D721Med (cell line): Measurements from ENCODE around the gene PDHX.
"Not testable (repeated sequence)": the region's sequence is repeated elsewhere in the genome, so short reads cannot be mapped to it uniquely, and the experiment has no call there.

Source experiments
- DNase-seq: peaks from one replicate; pipeline ENCODE4 v3.0.0; 2011; ENCODE audit warnings: low spot score; ENCODE audit not compliant: insufficient read length
- FAIRE-seq: peaks from 2 replicates; lab custom pipeline; 2011; peaks lifted over from hg19 to GRCh38; lab: Jason Lieb, UNC
- TF ChIP-seq, protein P1 (sequence below): IDR thresholded peaks from 2 replicates; pipeline ENCODE4 v1.5.1; 2012; ENCODE audit warnings: mild to moderate bottlenecking, control low read depth; ENCODE audit not compliant: insufficient read depth; ENCODE audit errors: missing control alignments

The PDHX gene

DNA sequence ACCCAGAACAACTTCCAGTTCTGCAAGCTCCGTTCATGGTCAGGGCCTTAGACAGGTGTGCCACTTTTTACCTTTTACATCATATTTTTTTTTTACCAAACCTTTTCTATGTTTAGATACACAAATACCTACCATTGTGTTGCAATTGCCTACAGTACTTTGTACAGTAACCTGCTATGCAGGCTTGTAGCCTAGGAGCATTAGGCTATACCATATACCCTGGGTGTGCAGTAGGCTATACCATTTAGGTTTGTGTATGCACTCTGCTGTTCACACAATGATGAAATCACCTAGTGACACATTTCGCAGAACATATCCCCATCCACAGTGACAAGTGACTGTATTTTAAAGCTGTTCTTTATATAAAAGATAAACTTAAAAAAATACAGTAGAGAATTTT lies 29.8 kb upstream of the PDHX start:
- TF ChIP-seq, protein P1, sequence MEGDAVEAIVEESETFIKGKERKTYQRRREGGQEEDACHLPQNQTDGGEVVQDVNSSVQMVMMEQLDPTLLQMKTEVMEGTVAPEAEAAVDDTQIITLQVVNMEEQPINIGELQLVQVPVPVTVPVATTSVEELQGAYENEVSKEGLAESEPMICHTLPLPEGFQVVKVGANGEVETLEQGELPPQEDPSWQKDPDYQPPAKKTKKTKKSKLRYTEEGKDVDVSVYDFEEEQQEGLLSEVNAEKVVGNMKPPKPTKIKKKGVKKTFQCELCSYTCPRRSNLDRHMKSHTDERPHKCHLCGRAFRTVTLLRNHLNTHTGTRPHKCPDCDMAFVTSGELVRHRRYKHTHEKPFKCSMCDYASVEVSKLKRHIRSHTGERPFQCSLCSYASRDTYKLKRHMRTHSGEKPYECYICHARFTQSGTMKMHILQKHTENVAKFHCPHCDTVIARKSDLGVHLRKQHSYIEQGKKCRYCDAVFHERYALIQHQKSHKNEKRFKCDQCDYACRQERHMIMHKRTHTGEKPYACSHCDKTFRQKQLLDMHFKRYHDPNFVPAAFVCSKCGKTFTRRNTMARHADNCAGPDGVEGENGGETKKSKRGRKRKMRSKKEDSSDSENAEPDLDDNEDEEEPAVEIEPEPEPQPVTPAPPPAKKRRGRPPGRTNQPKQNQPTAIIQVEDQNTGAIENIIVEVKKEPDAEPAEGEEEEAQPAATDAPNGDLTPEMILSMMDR, result no peak
- no peak for FAIRE-seq

DNA sequence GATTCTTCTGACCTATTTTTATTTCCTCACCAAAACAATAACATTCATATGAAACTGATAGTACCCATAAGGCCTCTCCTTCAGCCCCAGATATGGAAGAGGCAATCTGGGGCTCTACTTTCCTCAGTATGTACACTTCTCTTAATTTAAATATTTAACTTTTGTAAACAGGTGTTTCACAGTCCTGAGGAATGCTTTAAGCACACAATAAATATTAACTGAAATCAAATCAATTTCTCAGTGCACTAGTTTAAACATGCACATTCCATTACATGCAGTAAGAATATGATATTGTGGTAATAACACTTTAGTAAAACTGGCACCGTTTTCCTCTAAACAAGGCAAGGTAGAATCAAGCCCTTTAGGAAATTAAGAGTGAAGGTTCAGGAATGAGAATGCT lies 29.2 kb upstream of the PDHX start:
- DNase-seq, result no peak
- no peak for FAIRE-seq
- TF ChIP-seq, protein P1, result no peak

More for the DNA sequence above, 29.8 kb upstream of the PDHX start:
- DNase-seq, result no peak

DNA sequence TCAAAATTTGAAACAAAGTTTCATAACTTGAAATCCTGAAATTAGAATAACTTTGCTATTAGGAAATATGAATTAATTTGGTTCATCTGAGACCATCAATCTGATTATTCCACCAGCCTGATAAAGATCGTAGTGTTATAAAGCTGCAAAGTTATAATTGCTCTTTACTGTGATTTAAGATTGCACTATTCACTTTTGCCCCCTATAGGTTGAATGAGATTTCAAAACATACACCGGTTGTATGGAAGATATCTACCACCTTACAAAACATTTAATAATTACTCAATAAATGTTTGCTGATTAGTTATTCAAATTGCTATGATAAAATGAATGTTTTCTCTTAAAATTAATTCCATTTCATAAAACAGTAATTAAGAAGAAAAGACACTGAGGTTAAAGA lies 26.3 kb upstream of the PDHX start:
- FAIRE-seq, result no peak
- TF ChIP-seq, protein P1, result no peak
- no peak for DNase-seq

DNA sequence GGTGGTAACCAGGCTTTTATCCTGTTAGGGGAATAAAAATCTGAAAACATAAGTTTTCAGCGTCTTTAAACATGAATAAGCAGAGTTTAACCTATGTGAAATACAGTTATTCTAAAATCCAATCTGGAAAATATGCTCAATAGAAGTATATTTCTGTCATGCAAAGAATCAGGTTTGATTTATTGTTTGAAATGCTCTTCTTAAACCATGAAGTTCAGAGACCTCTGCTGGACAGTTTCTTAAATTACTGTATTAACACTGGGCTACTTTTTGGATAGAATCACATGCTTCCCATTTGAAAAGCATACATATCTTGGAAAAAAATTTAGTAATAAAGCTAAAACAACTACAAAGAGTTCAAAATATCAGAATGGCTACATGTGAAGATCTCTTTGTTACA lies 25.6 kb upstream of the PDHX start:
- FAIRE-seq, result peak; percentile 80
- TF ChIP-seq, protein P1, result peak; percentile 42
- no peak for DNase-seq

DNA sequence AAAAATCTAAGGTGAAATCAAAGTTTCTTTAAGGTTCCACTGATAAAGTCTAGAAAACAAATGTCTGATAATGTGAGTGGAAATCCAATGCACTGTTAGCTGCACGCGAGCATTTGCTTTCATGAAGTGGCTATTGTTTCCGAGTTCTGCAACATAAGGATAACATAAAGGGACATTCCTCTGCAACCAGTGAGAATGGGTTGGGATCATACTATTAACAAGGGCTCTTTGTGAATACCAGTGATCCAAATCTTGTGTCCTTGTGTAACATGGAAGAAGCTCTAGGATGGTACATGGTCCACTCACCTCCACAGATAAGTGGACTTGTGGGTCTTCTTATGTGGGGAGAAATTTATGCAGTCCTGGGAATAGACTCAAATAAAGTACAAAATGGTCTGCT lies 24.8 kb upstream of the PDHX start:
- TF ChIP-seq, protein P1, result no peak
- no peak for FAIRE-seq
- DNase-seq, result no peak

DNA sequence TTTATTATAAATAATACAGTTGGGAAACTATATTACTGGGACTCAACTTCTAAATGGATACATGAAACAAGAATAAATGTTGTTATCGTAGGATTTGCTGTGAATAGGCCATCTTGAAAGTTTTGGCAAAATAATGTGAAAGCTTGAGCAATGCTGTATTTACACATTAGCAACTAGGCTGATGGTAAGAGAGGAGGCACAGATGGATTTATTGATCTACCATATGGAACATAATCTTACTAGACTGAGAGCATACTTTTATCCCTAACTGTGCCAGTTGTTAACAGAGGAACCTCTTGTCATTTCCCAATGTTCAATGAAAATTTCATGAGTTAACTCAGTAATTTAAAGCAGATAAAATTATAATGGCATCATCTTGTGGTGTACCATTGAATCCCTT lies 23.0 kb upstream of the PDHX start:
- DNase-seq, result no peak
- FAIRE-seq, result no peak
- TF ChIP-seq, protein P1, result no peak

DNA sequence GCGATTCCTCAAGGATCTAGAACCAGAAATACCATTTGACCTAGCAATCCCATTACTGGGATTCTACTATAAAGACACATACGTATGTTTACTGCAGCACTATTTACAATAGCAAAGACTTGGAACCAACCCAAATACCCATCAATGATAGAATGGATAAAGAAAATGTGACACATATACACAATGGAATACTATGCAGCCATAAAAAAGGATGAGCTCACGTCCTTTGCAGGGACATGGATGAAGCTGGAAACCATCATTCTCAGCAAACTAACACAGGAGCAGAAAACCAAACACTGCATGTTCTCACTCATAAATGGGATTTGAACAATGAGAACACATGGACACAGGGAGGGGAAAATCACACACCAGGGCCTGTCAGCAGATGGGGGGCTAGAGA lies 20.2 kb upstream of the PDHX start:
- FAIRE-seq, DNase-seq: not testable (repeated sequence)
